Neural cell (in vitro differentiated cells): ENCODE data around the gene ABHD17B. TPM values are rescaled to one million over a fixed set of nuclear protein-coding genes. Genes with fewer than 3 reads are reported as not detected.

Source experiments
- H2AFZ ChIP-seq: fragments of 200-600, 300-800 bp; sonication (generic), shearing (Covaris generic); 2 replicates; pipeline ENCODE4 v1.6.0; 2014; ENCODE audit warnings: low read depth, mild to moderate bottlenecking, antibody characterized with exemption, low read length, moderate library complexity
- H3F3A ChIP-seq: fragments of 200-600 bp; shearing (Covaris generic); 2 replicates; pipeline ENCODE4 v1.6.1; 2016; ENCODE audit warnings: mild to moderate bottlenecking, moderate library complexity, mixed read lengths, antibody characterized with exemption, low read length; ENCODE audit not compliant: insufficient read depth, poor library complexity, severe bottlenecking
- H3K27ac ChIP-seq: fragments of 200-600, 300-800 bp; sonication (generic), shearing (Covaris generic); 2 replicates; pipeline ENCODE4 v1.5.1; 2014; ENCODE audit warnings: mild to moderate bottlenecking, low read length, moderate library complexity
- H3K27me3 ChIP-seq: fragments of 300-800, 200-600 bp; sonication (generic), shearing (Covaris generic); 2 replicates; pipeline ENCODE4 v1.6.0; 2014; ENCODE audit warnings: mild to moderate bottlenecking, low read depth, low read length, moderate library complexity; ENCODE audit not compliant: insufficient read depth
- H3K36me3 ChIP-seq: fragments of 300-800, 200-600 bp; sonication (generic), shearing (Covaris generic); 2 replicates; pipeline ENCODE4 v1.5.1; 2014; ENCODE audit warnings: mild to moderate bottlenecking, antibody characterized with exemption, low read length, moderate library complexity; ENCODE audit not compliant: insufficient read depth
- H3K4me2 ChIP-seq: fragments of 300-800, 200-600 bp; sonication (generic), shearing (Covaris generic); 2 replicates; pipeline ENCODE4 v1.6.0; 2014; ENCODE audit warnings: mild to moderate bottlenecking, low read length
- H3K4me3 ChIP-seq: fragments of 300-800, 200-600 bp; sonication (generic), shearing (Covaris generic); 2 replicates; pipeline ENCODE4 v1.5.1; 2014; ENCODE audit warnings: mild to moderate bottlenecking, low read length, moderate library complexity
- H3K79me2 ChIP-seq: fragments of 200-600 bp; shearing (Covaris generic); replicated peaks from 2 replicates; pipeline ENCODE4 v1.6.0; 2014; ENCODE audit warnings: mild to moderate bottlenecking, low read length, moderate library complexity; ENCODE audit not compliant: insufficient read depth
- H3K9ac ChIP-seq: fragments of 300-800, 200-600 bp; sonication (generic), shearing (Covaris generic); 2 replicates; pipeline ENCODE4 v1.6.1; 2016; ENCODE audit warnings: mild to moderate bottlenecking, low read length, mixed read lengths
- H3K9me2 ChIP-seq: fragments of 200-600 bp; shearing (Covaris generic); 2 replicates; pipeline ENCODE4 v1.6.1; 2016; ENCODE audit warnings: mild to moderate bottlenecking, low read length, mixed read lengths; ENCODE audit not compliant: insufficient read depth
- H3K9me3 ChIP-seq: fragments of 200-600, 300-800 bp; sonication (generic), shearing (Covaris generic); 2 replicates; pipeline ENCODE4 v1.6.1; 2016; ENCODE audit warnings: mild to moderate bottlenecking, mixed run types, low read length, moderate library complexity, mixed read lengths
- H4K20me1 ChIP-seq: fragments of 200-600 bp; shearing (Covaris generic); 2 replicates; pipeline ENCODE4 v1.6.1; 2016; ENCODE audit warnings: mild to moderate bottlenecking, mixed run types; ENCODE audit not compliant: insufficient read depth
- EP300 ChIP-seq: fragments of 450-650 bp; conservative IDR thresholded peaks from 2 replicates; pipeline ENCODE4 v1.6.1; 2014; ENCODE audit warnings: antibody characterized with exemption, mild to moderate bottlenecking, moderate library complexity; ENCODE audit not compliant: poor library complexity, severe bottlenecking
- EZH2 ChIP-seq: fragments of 200-600, 300-800 bp; shearing (Covaris generic), sonication (generic); IDR thresholded peaks from 2 replicates; pipeline ENCODE4 v1.6.1; 2014; ENCODE audit warnings: antibody characterized with exemption, low read length, borderline replicate concordance, mild to moderate bottlenecking; ENCODE audit not compliant: insufficient read depth, poor library complexity, severe bottlenecking
- MXI1 ChIP-seq: fragments of 450-650 bp; conservative IDR thresholded peaks from 2 replicates; pipeline ENCODE4 v1.6.1; 2014; ENCODE audit warnings: antibody characterized with exemption, mild to moderate bottlenecking; ENCODE audit not compliant: poor library complexity, severe bottlenecking
- POLR2AphosphoS5 ChIP-seq: IDR thresholded peaks from 2 replicates; pipeline ENCODE4 v1.6.1; 2012
- RAD21 ChIP-seq: fragments of 450-650 bp; conservative IDR thresholded peaks from 2 replicates; pipeline ENCODE4 v1.6.1; 2014; ENCODE audit warnings: antibody characterized with exemption, mild to moderate bottlenecking, moderate library complexity
- SMC3 ChIP-seq: fragments of 450-650 bp; conservative IDR thresholded peaks from 2 replicates; pipeline ENCODE4 v1.6.1; 2014; ENCODE audit warnings: antibody characterized with exemption, mild to moderate bottlenecking, moderate library complexity; ENCODE audit not compliant: poor library complexity
- TAF1 ChIP-seq: IDR thresholded peaks from 2 replicates; pipeline ENCODE4 v1.6.1; 2012; ENCODE audit warnings: low read depth
- polyA plus RNA-seq: library from polyadenylated mRNA; depleted of rRNA; stranded (reverse); fragments of >200 nt; gene quantifications from 2 replicates; pipeline ENCODE4 v1.2.3, GENCODE V29; 2014
- TF ChIP-seq, protein P1 (sequence below): IDR thresholded peaks from 2 replicates; pipeline ENCODE4 v1.6.1; 2012; ENCODE audit warnings: borderline replicate concordance
- TF ChIP-seq, protein P2 (sequence below): fragments of 450-650 bp; IDR thresholded peaks from 2 replicates; pipeline ENCODE4 v1.5.1; 2014; ENCODE audit warnings: antibody characterized with exemption, mild to moderate bottlenecking, moderate library complexity; ENCODE audit not compliant: poor library complexity, severe bottlenecking

The ABHD17B gene
- polyA plus RNA-seq, 1 donor from 2014 or later, result 53.0 TPM

DNA sequence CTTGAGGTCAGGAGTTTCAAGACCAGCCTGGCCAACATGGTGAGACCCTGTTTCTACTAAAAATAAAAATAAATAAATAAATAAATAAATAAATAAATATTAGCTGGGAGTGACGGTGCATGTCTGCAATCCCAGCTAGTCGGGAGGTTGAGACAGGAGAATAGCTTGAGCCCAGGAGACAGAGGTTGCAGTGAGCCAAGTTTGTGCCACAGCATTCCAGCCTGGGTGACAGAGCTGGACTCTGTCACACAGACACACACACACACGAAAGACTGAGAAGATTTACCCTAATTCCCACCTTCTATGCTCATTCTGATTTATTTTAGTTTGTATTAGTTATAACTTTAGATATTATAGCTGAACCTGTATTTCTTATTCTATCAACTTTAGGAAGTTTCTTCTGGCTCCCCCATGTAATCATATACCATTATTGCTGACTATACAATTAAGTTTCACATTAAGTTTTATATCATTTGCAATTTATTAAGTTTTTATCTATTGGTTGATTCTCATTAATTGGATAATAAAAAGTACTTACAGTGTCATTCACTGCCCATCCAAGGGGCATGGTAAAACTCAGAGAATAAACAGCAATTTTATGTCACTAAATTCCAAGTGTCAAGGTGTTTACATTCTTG lies 20.8 kb downstream of the ABHD17B start:
- Histone ChIP-seq H3K27me3 (no peaks in the 10 kb centered on the region), H3K9me3 (no peaks in the 10 kb centered on the region), H3K4me3 (no peak overlapping the region), H2AFZ (no peak overlapping the region), H3K9me2 (no peaks in the 10 kb centered on the region), H3K4me2 (no peak overlapping the region), H3F3A (no peaks in the 10 kb centered on the region), H3K27ac (no peak overlapping the region), H3K36me3 (no peaks in the 10 kb centered on the region), H3K79me2 (peaks cover 93% of the 10 kb centered on the region), H4K20me1 (no peaks in the 10 kb centered on the region), H3K9ac (no peak overlapping the region)
- TF ChIP-seq SMC3 (no peak), RAD21 (no peak), POLR2AphosphoS5 (no peak), EP300 (no peak), TAF1 (no peak), MXI1 (no peak)

DNA sequence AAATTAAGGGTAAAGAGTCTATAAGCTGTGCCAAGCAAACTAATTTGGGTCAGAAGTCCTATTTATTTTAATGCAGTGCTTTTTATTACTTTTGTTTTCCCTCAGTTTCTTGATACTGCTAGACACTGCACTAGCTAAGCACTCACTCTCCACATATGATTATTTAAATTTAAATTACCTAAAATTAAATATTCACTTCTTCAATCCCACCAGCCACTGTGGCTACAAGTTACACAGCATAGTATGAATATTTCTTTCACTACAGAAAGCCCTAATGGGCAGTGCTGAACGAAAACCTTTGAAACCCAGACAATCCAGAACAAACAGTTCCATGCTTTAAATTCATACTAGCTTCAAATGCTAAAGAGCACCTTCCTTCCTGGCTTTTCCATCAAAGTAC lies 23.6 kb downstream of the ABHD17B start:
- Histone ChIP-seq H3K79me2 (peaks cover 91% of the 10 kb centered on the region), H3K9me3 (peaks cover 4% of the 10 kb centered on the region), H3K27me3 (no peaks in the 10 kb centered on the region), H3K27ac (no peak overlapping the region), H2AFZ (no peak overlapping the region), H4K20me1 (no peaks in the 10 kb centered on the region), H3K9me2 (no peaks in the 10 kb centered on the region), H3K4me3 (no peak overlapping the region), H3F3A (no peaks in the 10 kb centered on the region), H3K4me2 (no peak overlapping the region), H3K36me3 (no peaks in the 10 kb centered on the region), H3K9ac (no peak overlapping the region)
- TF ChIP-seq RAD21 (no peak), EP300 (no peak), EZH2 (no peak), MXI1 (no peak), POLR2AphosphoS5 (no peak), TAF1 (no peak), SMC3 (no peak)
- TF ChIP-seq, protein P1, sequence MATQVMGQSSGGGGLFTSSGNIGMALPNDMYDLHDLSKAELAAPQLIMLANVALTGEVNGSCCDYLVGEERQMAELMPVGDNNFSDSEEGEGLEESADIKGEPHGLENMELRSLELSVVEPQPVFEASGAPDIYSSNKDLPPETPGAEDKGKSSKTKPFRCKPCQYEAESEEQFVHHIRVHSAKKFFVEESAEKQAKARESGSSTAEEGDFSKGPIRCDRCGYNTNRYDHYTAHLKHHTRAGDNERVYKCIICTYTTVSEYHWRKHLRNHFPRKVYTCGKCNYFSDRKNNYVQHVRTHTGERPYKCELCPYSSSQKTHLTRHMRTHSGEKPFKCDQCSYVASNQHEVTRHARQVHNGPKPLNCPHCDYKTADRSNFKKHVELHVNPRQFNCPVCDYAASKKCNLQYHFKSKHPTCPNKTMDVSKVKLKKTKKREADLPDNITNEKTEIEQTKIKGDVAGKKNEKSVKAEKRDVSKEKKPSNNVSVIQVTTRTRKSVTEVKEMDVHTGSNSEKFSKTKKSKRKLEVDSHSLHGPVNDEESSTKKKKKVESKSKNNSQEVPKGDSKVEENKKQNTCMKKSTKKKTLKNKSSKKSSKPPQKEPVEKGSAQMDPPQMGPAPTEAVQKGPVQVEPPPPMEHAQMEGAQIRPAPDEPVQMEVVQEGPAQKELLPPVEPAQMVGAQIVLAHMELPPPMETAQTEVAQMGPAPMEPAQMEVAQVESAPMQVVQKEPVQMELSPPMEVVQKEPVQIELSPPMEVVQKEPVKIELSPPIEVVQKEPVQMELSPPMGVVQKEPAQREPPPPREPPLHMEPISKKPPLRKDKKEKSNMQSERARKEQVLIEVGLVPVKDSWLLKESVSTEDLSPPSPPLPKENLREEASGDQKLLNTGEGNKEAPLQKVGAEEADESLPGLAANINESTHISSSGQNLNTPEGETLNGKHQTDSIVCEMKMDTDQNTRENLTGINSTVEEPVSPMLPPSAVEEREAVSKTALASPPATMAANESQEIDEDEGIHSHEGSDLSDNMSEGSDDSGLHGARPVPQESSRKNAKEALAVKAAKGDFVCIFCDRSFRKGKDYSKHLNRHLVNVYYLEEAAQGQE, result no peak
- TF ChIP-seq, protein P2, sequence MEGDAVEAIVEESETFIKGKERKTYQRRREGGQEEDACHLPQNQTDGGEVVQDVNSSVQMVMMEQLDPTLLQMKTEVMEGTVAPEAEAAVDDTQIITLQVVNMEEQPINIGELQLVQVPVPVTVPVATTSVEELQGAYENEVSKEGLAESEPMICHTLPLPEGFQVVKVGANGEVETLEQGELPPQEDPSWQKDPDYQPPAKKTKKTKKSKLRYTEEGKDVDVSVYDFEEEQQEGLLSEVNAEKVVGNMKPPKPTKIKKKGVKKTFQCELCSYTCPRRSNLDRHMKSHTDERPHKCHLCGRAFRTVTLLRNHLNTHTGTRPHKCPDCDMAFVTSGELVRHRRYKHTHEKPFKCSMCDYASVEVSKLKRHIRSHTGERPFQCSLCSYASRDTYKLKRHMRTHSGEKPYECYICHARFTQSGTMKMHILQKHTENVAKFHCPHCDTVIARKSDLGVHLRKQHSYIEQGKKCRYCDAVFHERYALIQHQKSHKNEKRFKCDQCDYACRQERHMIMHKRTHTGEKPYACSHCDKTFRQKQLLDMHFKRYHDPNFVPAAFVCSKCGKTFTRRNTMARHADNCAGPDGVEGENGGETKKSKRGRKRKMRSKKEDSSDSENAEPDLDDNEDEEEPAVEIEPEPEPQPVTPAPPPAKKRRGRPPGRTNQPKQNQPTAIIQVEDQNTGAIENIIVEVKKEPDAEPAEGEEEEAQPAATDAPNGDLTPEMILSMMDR, result no peak
